NCI-H2107 treated with DMSO at 0.1 percent for 48 hours (cell line): Measurements from ENCODE around the gene IGSF23.
"Not testable (repeated sequence)": the region's sequence is repeated elsewhere in the genome, so short reads cannot be mapped to it uniquely, and the experiment has no call there.

ENCODE experiments used
- DNase-seq: peaks from one replicate; lab custom pipeline; 2025; ENCODE audit not compliant: unreplicated experiment; lab: John Stamatoyannopoulos, UW

IGSF23 gene

DNA sequence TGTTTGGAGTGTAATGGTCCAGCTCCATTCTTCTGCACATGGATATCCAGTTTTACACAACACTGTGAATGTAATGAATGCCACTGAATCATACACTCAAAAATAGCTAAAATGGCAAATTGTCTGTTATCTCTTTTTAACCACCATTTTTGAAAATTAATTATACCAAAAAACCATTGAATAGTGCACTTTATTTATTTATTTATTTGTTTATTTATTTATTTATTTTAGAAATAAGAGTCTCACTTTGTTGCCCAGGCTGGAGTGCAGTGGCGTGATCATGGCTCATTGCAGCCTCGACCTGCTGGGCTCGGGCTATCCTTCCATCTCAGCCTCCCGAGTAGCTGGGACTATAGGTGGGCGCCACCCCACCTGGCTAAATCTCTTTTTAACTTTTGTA lies 50.6 kb downstream of the IGSF23 start:
- no peak for DNase-seq

DNA sequence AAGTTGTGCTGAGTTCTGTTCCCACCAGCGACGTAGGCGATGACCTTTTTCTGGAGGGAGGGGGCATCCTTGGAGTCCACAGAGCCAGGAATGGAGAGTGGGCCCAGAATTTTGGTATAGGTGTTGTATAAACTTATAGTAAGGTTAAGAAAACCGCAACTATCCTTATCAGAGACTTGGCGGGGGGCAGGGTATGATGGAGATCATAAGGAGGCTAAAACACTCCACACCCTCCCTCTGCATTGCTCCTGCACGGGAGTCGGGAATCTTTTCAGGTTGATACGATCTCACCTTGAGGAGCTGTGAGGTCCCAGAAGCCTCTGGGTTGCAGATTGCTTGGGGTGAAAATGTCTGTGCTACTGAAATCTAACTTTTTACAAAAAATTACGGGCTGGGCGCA lies 51.6 kb downstream of the IGSF23 start:
- no peak for DNase-seq

DNA sequence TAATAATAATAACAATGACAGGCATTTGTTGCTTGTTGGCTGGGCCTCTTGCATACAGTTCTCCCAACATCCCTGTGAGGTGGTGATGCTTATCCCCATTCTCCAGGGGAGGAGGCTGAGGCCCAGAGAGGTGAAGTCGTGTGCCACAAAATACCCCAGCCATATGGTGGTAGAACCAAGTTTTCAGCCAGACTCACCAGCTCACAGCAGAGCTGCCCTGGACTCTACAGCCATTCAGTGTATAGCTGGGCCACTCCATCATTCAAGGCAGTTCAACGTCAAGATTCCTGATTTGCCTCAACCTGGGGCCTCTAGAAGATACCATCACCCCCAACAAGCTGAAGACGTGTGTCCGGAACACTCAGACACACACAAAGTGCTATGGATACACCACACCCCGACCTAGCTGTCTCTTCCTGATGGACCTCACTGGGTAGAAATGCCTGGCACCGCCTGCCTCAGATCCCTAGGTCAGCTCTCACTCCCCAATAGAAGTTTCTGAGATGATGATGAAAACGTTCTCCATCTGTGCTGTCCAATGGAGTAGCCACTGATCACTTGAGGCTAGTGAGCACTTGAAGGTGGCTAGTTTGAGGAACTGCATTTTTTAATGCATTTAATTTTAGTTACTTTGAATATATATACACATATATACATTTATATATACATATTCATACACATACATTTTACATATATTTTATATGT lies 53.6 kb downstream of the IGSF23 start:
- no peak for DNase-seq

DNA sequence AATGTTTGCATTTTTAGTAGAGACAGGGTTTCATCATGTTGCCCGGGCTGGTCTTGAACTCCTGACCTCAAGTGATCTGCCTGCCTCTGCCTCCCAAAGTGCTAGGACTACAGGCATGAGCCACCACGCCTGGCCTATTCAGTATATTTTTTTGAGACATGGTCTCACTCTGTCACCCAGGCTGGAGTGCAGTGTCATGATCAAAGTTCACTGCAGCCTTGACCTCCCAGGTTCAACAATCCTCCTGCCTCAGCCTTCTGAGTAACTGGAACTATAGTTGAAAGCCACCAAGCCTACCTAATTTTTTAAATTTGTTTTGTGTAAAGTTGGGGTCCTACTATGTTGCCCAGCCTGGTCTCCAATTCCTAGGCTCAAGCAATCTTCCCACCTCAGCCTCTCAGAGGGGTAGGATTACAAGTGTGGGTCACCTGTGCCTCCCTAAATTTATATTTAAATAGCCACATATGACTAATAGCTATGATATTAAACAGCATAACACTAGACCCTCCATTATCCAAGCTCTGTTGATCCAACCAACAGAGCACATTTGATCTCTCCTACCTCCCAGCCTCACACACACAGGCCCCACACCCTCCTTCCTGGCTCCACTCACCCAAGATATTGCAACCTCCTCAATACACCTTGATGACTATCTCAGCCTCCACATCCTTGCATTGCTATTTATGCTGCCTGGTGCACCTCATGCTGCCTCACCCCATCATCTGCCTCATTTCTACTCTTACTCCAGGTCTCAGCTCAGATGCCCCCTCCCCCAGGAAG lies 55.8 kb downstream of the IGSF23 start:
- DNase-seq: no peak

DNA sequence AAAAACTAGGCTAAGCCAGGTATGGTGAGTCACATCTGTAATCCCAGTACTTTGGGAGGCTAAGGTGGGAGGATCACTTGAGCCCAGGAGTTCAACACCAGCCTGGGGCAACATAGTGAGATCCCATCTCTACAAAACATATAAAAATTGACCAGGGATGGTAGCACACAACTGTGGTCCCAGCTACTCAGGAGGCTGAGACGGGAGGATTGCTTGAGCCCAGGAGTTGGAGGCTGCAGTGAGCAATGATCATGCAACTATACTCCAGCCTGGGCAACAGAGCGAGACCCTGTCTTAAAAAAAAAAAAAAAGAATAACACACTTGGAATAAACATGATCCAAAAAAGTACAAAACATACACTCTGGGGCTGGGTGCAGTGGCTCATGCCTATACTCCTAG lies 56.7 kb downstream of the IGSF23 start:
- DNase-seq: not testable (repeated sequence)

DNA sequence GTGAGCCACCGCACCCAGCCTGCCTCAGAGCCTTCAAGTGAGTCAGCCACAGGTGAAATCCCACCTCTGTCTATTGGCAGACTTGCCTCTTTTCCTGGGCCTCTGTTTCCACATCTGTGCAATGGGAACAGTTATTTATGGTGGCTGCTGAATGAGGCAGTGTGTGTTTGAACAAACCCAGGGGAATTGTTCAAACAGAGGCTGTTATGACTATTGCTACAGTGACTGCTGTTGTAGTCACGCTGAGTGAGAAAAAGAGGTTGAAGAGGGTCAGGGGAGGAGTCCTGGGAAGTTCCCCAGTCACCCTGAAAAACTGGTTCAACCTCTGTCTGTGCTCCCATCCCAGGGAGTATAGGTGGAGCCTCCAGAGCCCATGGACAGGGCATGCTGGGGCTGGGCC lies 58.0 kb downstream of the IGSF23 start, which contains the start of gene CEACAM19:
TSS of gene CEACAM19 (plus strand) at position 83 of the 400 bp plus-strand sequence. CDS start 450 bp downstream, outside the sequence.
- no peak for DNase-seq

DNA sequence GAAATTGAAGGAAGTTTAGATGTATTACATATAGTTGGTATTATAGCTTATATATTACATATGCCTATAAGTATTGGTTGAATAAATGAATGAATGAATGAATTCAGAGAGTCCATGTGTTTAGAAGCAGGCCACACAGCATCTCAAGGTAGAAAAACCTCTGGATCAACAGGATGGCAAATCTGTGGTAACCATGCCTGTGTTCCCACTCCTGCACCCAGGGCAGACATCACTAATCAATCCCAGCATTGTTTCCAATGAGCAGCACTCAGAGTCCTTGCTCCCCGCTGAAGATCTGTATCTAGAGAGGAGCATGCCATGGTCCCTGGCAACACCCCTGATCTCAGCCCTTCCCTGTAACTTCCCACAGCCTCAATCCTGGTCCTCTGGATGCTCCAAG lies 58.9 kb downstream of the IGSF23 start:
- no peak for DNase-seq

DNA sequence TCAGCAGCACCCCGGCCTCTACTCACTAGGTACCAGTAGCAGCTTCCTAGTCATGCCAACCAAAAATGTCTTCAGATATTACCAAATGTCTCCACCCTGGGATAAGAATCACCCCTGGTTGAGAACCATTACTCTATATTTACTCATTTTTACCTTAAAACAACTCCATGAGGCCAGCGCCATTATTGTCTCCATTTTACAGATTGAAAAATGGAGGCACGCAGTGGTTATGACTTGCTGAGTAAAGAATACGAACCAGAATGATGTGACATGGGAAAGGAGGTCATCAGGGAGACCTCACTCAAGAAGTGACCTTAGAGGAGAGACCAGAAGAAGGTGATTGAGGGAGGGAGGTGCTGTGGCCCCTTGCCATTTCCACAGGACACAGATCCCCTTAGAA lies 60.1 kb downstream of the IGSF23 start:
- no peak for DNase-seq

DNA sequence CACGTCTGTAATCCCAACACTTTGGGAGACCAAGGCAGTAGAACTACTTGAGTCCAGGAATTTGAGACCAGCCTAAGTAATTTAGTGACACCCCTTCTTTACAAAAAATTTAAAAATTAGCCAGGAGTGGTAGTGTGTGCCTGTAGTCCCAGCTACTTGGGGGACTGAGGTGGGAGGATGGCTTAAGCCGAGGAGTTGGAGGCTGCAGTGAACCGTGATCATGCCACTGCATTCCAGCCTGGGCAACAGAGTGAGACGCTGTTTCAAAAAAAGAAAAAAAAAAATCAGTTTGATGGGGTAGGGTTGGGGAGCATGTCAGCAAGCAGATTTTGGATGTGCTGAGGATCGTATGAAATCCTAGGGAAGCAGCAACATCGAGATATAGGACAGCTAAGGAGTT lies 62.2 kb downstream of the IGSF23 start:
- DNase-seq: no peak

DNA sequence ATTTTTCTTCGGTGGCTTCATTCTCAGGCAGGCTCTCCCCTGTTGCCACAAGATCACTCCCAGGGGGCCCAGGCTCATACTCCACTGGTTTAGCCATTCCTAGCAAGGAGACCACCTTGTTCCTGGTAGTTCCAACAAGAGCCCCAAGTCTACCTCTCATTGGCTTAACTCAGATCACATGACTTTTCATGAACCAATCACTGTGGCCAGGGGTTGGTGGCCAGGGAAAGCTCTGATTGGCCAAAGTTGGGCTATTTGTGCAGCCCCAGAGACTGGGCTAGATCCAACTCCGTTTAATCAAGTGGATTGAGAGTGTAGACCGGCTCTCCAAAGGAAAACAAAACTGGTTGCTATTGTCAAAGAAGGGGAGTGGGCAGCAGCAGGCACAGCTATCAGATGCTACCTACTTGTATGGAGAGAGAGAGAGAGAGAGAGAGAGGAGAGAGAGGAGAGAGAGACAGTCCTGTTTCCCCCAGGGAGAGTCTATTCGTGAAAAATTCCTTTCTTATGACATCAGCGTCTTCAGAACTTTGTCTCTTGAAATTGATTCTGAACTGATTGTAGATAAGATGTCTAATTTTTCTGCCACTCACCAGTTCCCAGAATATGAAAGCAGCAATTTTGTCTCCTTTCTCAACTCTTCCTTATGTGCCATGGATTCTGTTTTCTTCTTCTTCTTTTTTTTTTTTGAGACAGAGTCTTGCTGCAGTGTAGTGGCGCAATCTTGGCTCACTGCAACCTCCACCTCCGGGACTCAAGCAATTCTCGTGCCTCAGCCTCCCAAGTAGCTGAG lies 63.9 kb downstream of the IGSF23 start:
- DNase-seq: no peak

DNA sequence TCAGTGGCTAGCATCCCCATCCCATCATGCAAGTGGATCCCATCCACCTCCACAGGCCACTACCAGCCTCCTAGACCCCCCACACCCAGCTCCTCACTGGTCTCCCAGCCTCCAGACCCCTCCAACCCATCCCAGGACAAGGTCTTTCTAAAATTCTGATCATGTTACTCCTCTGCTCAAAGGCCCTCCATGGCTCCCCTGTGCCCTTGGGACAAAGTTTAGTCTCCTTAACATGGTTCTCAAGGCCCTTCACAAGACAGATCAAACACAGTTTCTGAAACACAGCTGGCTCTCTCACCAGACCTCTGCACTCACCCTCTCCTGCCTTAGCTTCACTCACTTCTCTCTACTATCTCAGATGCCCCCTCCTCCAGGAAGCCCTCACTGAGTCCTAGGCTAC lies 67.2 kb downstream of the IGSF23 start:
- DNase-seq: no peak

DNA sequence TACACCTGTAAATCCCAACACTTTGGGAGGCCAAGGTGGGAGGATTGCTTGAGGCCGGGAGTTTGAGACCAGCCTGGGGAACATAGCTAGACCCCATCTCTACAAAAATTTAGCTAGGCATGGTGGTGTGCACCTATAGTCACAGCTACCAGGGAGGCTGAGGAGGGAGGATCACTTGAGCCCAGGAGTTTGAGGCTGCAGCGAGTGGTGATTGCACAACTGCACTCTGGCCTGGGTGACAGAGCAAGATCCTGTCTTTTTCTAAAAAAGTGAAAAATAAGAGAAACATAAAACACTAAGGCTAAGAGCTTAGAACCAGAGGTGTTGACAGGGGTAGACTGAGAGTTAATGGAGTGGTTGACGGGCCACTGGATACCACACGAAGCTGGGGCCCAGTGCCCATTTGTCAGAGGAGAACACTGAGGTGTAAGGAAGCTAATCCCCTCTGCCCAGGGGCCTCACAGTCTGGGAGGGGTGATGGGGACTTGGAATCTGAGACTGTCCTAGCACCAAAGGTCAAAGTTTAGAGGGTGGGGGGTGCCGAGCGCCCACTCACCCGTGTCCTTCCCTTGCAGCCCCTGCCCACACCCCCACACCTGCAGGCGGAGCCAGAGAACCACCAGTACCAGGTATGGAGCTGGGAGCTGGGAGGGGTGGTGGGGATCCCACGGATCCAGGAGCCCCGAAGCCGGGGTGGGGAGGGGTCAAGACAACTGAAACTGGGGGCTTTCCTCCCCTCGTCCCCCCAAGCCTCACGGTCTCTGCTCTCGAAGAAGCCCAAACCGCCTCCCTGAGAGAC lies 68.8 kb downstream of the IGSF23 start:
- no peak for DNase-seq

DNA sequence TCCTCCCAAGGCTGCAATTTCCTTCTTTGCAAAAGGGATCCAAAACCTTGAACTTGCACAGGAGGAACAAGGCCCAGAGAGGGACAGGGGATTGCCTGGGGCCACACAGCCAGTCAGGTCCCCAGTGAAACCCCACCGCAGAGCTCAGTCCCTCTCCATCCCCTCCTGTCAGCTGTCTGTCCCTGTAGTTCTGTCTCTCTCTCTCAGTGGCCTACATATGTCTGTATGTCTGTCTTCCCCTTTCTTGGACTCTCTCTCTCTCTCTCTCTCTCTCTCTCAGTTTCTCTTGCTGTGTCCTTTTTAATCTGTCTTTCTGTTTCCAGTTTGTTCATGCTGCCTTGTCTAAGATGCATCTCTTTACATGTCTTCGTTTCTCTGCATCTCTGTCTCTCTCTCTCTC lies 69.4 kb downstream of the IGSF23 start:
- DNase-seq: no peak

DNA sequence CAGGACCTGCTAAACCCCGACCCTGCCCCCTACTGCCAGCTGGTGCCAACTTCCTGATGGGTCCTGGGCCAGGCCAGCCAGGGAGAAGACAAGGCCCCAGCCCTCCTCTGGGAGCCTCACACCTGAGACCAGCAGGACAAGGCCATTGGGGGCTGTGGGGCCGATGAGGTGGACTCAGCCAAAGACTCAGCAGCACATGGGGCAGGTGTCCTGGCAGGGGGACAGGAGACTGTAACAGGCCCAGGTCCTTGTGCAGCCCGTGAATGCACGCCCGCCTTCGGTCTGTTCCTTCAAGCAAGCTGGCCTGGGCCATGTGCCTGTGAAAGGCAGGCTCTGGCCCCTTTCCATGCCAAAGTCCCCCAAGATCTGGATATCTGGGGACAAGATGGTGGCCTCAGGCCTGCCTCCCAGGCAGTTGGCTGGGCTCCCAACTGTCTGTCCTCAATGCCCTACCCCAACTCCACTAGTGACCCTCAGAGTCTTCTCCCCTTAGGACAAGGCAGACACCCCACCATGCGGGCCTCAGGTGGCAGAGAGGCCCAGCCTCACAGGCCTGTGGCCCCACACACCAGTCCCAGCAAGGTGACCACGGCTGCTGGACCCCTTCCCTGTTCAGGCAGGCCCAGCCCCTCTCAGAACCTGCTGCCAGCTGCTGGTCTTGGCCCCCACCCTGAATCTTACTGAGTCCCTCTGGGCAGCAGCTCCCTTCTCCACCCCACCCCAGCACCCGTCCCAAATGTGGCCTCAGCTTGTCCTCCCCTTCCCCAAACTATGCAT lies 70.3 kb downstream of the IGSF23 start:
- no peak for DNase-seq

DNA sequence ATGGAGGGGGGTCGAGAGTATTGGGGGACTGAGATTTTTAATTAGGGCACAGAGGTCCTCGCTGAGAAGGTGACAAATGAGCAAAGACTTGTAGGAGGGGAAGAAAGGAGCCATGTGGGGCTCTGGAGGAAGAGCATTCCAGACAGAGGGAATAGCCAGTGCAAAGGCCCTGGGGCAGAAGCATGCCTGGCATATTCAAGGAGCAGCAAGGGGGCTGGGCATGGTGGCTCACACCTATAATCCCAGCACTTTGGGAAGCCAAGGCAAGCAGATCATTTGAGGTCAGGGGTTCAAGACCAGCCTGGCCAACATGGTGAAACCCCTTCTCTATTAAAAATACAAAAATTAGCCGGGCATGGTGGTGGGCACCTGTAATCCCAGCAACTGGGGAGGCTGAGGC lies 71.0 kb downstream of the IGSF23 start:
- not testable (repeated sequence) for DNase-seq

DNA sequence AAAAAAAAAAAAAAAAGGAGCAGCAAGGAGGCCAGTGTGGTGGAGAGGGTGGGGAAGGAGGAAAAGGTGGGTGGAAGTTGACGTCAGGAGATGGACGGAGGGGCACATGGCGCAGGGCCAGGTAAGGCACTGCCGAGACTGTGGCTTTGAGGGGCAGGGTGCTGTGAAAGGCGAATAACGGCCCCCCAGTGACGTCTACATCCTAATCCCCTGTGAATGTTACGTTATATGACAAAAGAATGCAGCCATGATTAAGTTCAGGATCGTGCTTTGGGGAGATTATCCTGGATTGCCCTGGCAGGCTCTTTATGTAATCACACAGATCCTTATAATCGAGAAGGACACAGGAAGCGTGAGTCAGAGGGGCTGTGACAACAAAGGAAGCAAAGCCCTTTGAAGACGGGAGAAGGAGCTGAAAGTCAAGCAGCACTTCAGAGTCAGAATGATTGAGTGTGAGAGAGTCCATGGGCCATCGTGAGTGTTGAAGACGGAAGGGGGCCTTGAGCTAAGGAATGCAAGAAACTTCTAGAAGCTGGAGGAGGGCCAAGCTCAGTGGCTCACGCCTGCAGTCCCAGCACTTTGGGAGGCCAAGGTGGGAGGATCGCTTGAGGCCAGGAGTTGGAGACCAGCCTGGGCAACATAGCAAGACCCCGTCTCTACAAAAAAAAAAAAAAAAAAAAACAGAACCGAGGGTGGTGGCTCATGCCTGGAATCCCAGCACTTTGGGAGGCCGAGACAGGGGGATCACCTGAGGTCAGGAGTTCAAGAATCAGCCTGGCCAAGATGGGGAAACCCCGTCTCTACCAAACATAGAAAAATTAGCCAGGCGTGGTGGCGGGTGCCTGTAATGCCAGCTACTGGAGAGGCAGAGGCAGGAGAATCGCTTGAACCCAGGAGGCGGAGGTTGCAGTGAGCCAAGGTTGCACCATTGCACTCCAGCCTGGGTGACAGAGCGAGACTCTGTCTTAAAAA lies 71.8 kb downstream of the IGSF23 start:
- no peak for DNase-seq

DNA sequence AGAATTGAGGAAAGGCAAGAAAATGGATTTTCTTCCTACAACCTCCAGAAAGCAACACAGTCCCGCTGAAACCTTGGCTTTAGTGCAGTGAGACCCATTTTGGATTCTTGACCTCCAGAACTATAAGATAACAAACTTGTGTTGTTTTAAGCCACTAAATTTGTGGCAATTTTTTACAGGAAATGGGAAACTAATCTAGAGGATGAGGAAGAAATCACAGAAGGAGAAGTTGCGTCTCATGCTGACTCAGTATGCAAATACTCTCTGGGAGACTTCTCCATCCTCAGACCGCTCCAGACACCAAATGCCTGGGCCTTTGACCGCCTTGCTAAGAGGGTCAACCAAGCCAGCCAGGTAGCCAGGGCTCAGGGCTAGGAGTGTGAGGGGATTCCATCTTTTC lies 72.5 kb downstream of the IGSF23 start:
- DNase-seq: no peak
